Type B pancreatic cell (in vitro differentiated cells): ENCODE results near the gene PSMA2. TPM values are rescaled to one million over a fixed set of nuclear protein-coding genes. Genes with fewer than 3 reads are reported as not detected.
A peak's percentile ranks its signal among the peaks of the same experiment; 100 is the strongest.
"Not testable (repeated sequence)": the region's sequence is repeated elsewhere in the genome, so short reads cannot be mapped to it uniquely, and the experiment has no call there.

Source experiments
- DNase-seq: peaks from one replicate; pipeline ENCODE4 v3.0.0; 2021; ENCODE audit warnings: mixed read lengths; ENCODE audit not compliant: unreplicated experiment; ENCODE audit errors: extremely low spot score
- H3K27ac Mint-ChIP-seq: 2 replicates; pipeline ENCODE4 v1.8.0; 2021; ENCODE audit warnings: mild to moderate bottlenecking, mixed read lengths
- H3K27me3 Mint-ChIP-seq: 2 replicates; pipeline ENCODE4 v1.8.0; 2021; ENCODE audit warnings: mixed read lengths
- H3K36me3 Mint-ChIP-seq: 2 replicates; pipeline ENCODE4 v1.8.0; 2021; ENCODE audit warnings: mixed read lengths
- H3K4me1 Mint-ChIP-seq: one replicate; pipeline ENCODE4 v1.8.0; 2021; ENCODE audit warnings: mixed read lengths; ENCODE audit not compliant: unreplicated experiment
- H3K4me3 Mint-ChIP-seq: 2 replicates; pipeline ENCODE4 v1.8.0; 2021; ENCODE audit warnings: mild to moderate bottlenecking, mixed read lengths
- H3K9me3 Mint-ChIP-seq: 2 replicates; pipeline ENCODE4 v1.8.0; 2021; ENCODE audit warnings: mixed read lengths
- total RNA-seq: library from RNA; stranded (reverse); gene quantifications from 2 replicates; pipeline ENCODE4 v1.2.1, GENCODE V29; 2021; ENCODE audit warnings: low replicate concordance
- TF ChIP-seq, protein P1 (sequence below): fragments of 200-600 bp; sonication (generic); conservative IDR thresholded peaks from 2 replicates; pipeline ENCODE4 v1.5.0; 2021; ENCODE audit warnings: antibody characterized with exemption, mild to moderate bottlenecking

The PSMA2 gene
- total RNA-seq, 1 donor from 2014 or later, result 99.3 TPM

- peaks cover 3% of the 10 kb centered on the region for H3K27me3 Mint-ChIP-seq
- DNase-seq, result no peak
- H3K9me3 Mint-ChIP-seq, result no peaks in the 10 kb centered on the region
- H3K4me1 Mint-ChIP-seq, result peaks cover 3% of the 10 kb centered on the region
- TF ChIP-seq, protein P1, sequence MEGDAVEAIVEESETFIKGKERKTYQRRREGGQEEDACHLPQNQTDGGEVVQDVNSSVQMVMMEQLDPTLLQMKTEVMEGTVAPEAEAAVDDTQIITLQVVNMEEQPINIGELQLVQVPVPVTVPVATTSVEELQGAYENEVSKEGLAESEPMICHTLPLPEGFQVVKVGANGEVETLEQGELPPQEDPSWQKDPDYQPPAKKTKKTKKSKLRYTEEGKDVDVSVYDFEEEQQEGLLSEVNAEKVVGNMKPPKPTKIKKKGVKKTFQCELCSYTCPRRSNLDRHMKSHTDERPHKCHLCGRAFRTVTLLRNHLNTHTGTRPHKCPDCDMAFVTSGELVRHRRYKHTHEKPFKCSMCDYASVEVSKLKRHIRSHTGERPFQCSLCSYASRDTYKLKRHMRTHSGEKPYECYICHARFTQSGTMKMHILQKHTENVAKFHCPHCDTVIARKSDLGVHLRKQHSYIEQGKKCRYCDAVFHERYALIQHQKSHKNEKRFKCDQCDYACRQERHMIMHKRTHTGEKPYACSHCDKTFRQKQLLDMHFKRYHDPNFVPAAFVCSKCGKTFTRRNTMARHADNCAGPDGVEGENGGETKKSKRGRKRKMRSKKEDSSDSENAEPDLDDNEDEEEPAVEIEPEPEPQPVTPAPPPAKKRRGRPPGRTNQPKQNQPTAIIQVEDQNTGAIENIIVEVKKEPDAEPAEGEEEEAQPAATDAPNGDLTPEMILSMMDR, result no peak
- H3K27ac Mint-ChIP-seq, result no peak overlapping the region
- no peak overlapping the region for H3K4me3 Mint-ChIP-seq
- no peaks in the 10 kb centered on the region for H3K36me3 Mint-ChIP-seq
These were observed 31.1 kb downstream of the PSMA2 start for GRCh38 chr7:42900842-42901241.

DNA sequence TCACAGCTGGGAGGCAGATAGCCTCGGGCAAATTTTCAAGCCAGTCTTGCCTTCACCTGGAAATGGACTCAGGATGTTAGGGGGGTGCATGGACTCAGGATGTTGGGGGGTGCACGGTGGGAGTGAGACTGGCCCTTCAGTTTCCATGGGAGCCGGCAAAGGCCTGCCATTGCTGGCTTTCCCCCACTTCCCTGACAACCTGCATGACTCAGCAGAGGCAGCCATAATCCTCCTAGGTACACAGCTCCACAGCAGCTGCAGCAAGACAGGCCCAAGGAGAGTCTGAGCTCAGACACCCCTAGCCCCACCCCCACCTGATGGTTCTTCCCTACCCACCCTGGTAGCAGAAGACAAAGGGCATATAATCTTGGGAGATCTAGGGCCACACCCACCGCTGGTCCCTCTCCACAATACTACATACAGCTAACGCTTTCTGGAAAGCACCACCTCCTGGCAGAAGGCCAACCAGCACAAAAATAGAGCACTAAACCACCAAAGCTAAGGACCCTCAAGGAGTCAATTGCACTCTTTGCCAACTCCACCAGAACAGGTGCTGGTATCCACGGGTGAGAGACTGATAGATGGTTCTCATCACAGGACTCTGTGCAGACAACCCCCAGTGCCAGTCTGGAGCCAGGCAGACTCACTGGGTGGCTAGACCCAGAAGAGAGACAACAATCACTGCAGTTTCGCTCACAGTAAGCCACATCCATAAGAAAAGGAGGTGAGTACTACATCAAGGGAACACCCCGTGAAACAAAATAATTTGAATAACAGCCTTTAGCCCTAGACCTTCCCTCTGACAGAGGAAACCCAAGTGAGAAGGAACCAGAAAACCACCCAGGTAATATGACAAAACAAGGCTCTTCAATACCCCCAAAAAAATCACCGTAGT is 38.4 kb downstream of the PSMA2 start:
- Mint-ChIP-seq H3K4me3 (no peak overlapping the region), H3K27ac (no peak overlapping the region), H3K27me3 (no peaks in the 10 kb centered on the region)

DNA sequence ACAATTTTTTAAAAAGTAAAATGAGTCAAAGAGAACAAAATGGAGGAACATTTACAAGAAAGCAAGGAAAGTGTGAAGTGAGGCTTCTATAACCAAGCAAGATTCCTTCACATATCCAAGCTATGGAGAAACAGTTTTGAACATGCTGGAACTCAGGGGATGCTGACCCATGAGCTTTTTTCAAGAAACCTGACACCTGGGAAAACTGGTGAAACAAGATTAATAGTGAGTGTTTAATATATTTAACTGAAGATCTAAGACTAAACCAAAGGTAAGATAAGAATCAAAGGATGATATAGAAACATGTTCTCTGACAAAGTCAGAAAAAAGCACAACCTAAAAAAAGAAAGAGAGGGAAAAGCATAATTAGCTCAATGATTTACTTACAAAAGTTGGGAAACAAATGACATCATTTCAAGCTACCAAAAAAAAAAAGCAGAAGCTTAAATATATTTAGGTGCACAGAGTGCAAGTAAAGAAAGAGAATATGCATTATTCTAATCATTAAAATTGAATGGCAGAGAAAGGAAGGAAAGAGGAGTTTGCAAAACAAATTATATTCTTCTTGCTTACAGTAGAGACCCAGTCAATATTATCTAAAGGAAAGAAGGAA is 45.0 kb downstream of the PSMA2 start:
- Mint-ChIP-seq H3K4me1 (peaks cover 20% of the 10 kb centered on the region), H3K36me3 (no peaks in the 10 kb centered on the region), H3K9me3 (no peaks in the 10 kb centered on the region), H3K4me3 (peak overlapping the region; percentile 91), H3K27ac (peak overlapping the region; percentile 92), H3K27me3 (no peaks in the 10 kb centered on the region)
- TF ChIP-seq, protein P1, result no peak
- no peak for DNase-seq

More for the DNA sequence above, 38.4 kb downstream of the PSMA2 start:
- Mint-ChIP-seq H3K4me1 (peaks cover 7% of the 10 kb centered on the region), H3K36me3 (peaks cover 13% of the 10 kb centered on the region), H3K9me3 (peaks cover 11% of the 10 kb centered on the region)
- DNase-seq, result no peak
- TF ChIP-seq, protein P1, result no peak

GRCh38 chr7:42886129-42886528 is 45.8 kb downstream of the PSMA2 start:
- H3K36me3 Mint-ChIP-seq, result no peaks in the 10 kb centered on the region
- no peak for DNase-seq
- peak overlapping the region; percentile 53 for H3K4me3 Mint-ChIP-seq
- H3K27me3 Mint-ChIP-seq, result no peaks in the 10 kb centered on the region
- no peaks in the 10 kb centered on the region for H3K9me3 Mint-ChIP-seq
- H3K4me1 Mint-ChIP-seq, result peaks cover 20% of the 10 kb centered on the region
- no peak overlapping the region for H3K27ac Mint-ChIP-seq
- TF ChIP-seq, protein P1, result peak; percentile 71

GRCh38 chr7:42885183-42885582 is 46.8 kb downstream of the PSMA2 start:
- not testable (repeated sequence) for H3K36me3 Mint-ChIP-seq, H3K27me3 Mint-ChIP-seq, H3K4me3 Mint-ChIP-seq, H3K9me3 Mint-ChIP-seq, H3K27ac Mint-ChIP-seq, DNase-seq
- H3K4me1 Mint-ChIP-seq, result peaks cover 20% of the 10 kb centered on the region

DNA sequence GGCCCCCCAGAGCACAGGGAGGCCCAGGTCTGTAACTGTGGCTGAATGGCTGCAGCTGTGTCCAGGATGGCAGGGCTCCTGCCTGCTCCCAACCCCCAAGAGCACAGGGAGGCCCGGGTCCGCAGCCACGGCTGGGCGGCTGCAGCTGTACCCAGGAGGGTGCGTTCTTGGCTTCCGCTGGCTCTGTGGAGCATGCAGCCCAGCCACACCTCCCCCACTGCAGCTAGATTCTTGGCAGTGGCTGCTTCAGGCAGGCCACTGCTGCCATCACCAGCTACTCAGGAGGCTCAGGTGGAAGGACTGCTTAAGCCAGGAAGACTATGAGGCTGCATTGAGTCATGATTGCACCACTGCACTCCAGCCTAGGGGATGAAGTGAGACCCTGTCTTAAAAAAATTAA is 48.0 kb downstream of the PSMA2 start:
- Mint-ChIP-seq H3K9me3 (no peaks in the 10 kb centered on the region), H3K4me3 (no peak overlapping the region), H3K36me3 (no peaks in the 10 kb centered on the region), H3K27ac (no peak overlapping the region), H3K27me3 (no peaks in the 10 kb centered on the region), H3K4me1 (peaks cover 15% of the 10 kb centered on the region)
- TF ChIP-seq, protein P1, result no peak
- DNase-seq, result no peak
